Measurements from ENCODE around the gene MYO5C. TPM values are rescaled to one million over a fixed set of nuclear protein-coding genes. Genes with fewer than 3 reads are reported as not detected.

MYO5C gene
- total RNA-seq, 6 donors from 2014 or later: 59.9 to 128 (median 84.5) TPM

- Histone ChIP-seq H3K27ac (no peak overlapping the region), H3K4me1 (no peaks in the 10 kb centered on the region), H3K4me3 (no peak overlapping the region), H3K27me3 (no peaks in the 10 kb centered on the region), H3K9me3 (no peaks in the 10 kb centered on the region), H3K36me3 (peaks cover 0 to 10% (median 4%) of the 10 kb centered on the region in 4 donors)
- TF ChIP-seq POLR2AphosphoS5 (IDR thresholded peaks at IDR 0.05) (no peak), CTCF (IDR thresholded peaks at IDR 0.05) (no peak), EP300 (IDR thresholded peaks at IDR 0.05) (no peak), POLR2A (IDR thresholded peaks at IDR 0.05) (no peak)
- ATAC-seq (ENCODE audit: low FRiP score in 2 of 2) (no peak), DNase-seq (no peak)
- WGBS, 2 donors: 92 to 94% methylated on average over 22 of the region's 22 CpGs
Observed at GRCh38 chr15:52162876-52163275, 132.7 kb downstream of the MYO5C start.

GRCh38 chr15:52162260-52162659 is 133.3 kb downstream of the MYO5C start:
- no peak overlapping the region for H3K4me3 ChIP-seq
- WGBS, 2 donors: 85 to 98% methylated on average over 4 of the region's 4 CpGs
- H3K4me1 ChIP-seq: no peaks in the 10 kb centered on the region
- no peak for TF ChIP-seq CTCF (IDR thresholded peaks at IDR 0.05)
- TF ChIP-seq POLR2AphosphoS5 (IDR thresholded peaks at IDR 0.05): no peak
- no peak for TF ChIP-seq EP300 (IDR thresholded peaks at IDR 0.05)
- TF ChIP-seq POLR2A (IDR thresholded peaks at IDR 0.05): no peak
- H3K9me3 ChIP-seq: no peaks in the 10 kb centered on the region
- H3K27ac ChIP-seq: no peak overlapping the region
- no peak for ATAC-seq (ENCODE audit: low FRiP score in 2 of 2)
- no peaks in the 10 kb centered on the region for H3K27me3 ChIP-seq
- peaks cover 0 to 10% (median 4%) of the 10 kb centered on the region in 4 donors for H3K36me3 ChIP-seq
- DNase-seq: no peak

- WGBS, 2 donors: 96 to 99% methylated on average over 11 to 13 of the region's 13 CpGs
- Histone ChIP-seq H3K36me3 (peaks cover 0 to 10% (median 4%) of the 10 kb centered on the region in 4 donors), H3K9me3 (no peaks in the 10 kb centered on the region), H3K4me1 (no peaks in the 10 kb centered on the region), H3K4me3 (no peak overlapping the region), H3K27ac (no peak overlapping the region), H3K27me3 (no peaks in the 10 kb centered on the region)
- DNase-seq: no peak
- TF ChIP-seq EP300 (IDR thresholded peaks at IDR 0.05) (no peak), POLR2A (IDR thresholded peaks at IDR 0.05) (no peak), POLR2AphosphoS5 (IDR thresholded peaks at IDR 0.05) (no peak), CTCF (IDR thresholded peaks at IDR 0.05) (no peak)
- no peak for ATAC-seq (ENCODE audit: low FRiP score in 2 of 2)
Observed at GRCh38 chr15:52161406-52161966, 134.1 kb downstream of the MYO5C start.

GRCh38 chr15:52159645-52160044 is 136.0 kb downstream of the MYO5C start:
- Histone ChIP-seq H3K36me3 (peaks cover 0 to 10% (median 4%) of the 10 kb centered on the region in 4 donors), H3K9me3 (no peaks in the 10 kb centered on the region), H3K27ac (no peak overlapping the region), H3K4me3 (no peak overlapping the region), H3K4me1 (no peaks in the 10 kb centered on the region), H3K27me3 (no peaks in the 10 kb centered on the region)
- TF ChIP-seq CTCF (IDR thresholded peaks at IDR 0.05) (no peak), POLR2A (IDR thresholded peaks at IDR 0.05) (no peak), EP300 (IDR thresholded peaks at IDR 0.05) (no peak), POLR2AphosphoS5 (IDR thresholded peaks at IDR 0.05) (no peak)
- ATAC-seq (ENCODE audit: low FRiP score in 2 of 2) (no peak), DNase-seq (no peak)
- 97 to 98% methylated on average over 3 of the region's 3 CpGs for WGBS, 2 donors

Measured in upper lobe of left lung (tissue), 6 donors.